ENCODE measurements around the gene NBPF4.
"Not testable (repeated sequence)": the region's sequence is repeated elsewhere in the genome, so short reads cannot be mapped to it uniquely, and the experiment has no call there.

DNA sequence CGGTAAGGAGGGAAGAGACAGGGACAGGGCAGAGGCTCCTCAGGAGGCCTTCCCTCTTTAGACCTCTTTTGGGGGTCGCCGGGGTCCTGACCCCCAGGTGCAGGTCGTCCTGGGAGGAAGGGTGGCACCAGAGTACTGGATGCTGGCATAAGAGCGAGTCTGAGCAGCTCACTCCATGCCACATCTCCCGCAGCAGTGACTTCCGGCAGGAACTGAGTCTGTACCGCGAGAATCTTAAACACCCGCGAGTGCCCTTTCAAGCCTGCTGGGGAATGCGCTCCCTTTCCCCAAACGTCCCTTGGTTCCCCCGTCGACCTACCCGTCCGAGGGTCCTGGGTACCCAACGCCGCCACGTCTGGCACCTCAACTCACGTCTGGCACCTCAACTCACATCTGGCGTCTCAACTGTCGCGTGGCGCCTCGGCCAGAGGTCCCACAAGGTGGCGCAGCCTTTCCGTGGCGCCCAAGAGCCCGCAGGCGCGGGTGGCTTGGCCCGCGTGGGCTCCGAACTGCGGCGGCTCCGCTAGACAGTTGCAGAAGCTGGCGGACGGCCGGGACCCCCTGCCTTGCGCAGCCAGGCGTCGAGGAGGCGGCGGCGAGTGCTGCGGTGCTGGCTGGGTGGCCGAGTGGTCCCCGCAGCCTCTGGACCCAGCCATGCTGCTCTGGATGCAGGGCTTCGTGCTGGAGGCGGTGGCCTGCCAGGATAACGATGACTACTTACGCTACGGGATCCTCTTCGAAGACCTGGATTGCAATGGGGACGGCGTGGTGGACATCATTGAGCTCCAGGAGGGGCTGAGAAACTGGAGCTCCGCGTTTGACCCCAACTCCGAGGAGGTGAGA, 28.8 kb upstream of the NBPF4 start:
- TF ChIP-seq, protein P1, sequence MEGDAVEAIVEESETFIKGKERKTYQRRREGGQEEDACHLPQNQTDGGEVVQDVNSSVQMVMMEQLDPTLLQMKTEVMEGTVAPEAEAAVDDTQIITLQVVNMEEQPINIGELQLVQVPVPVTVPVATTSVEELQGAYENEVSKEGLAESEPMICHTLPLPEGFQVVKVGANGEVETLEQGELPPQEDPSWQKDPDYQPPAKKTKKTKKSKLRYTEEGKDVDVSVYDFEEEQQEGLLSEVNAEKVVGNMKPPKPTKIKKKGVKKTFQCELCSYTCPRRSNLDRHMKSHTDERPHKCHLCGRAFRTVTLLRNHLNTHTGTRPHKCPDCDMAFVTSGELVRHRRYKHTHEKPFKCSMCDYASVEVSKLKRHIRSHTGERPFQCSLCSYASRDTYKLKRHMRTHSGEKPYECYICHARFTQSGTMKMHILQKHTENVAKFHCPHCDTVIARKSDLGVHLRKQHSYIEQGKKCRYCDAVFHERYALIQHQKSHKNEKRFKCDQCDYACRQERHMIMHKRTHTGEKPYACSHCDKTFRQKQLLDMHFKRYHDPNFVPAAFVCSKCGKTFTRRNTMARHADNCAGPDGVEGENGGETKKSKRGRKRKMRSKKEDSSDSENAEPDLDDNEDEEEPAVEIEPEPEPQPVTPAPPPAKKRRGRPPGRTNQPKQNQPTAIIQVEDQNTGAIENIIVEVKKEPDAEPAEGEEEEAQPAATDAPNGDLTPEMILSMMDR (conservative IDR thresholded peaks at IDR 0.05; ENCODE audit: low read depth, low read length) = not testable (repeated sequence)
- TF ChIP-seq EZH2 (IDR thresholded peaks at IDR 0.05; ENCODE audit: borderline replicate concordance, low read depth, low read length, poor library complexity, severe bottlenecking) = not testable (repeated sequence)

Data from A673 (cell line).